Activated naive CD4-positive, alpha-beta T cell treated with anti-CD3 and anti-CD28 coated beads, Interleukin-2, amount 10 ng/mL, durations not matched to agents 7 days and 5 days (primary cell): ENCODE results near the gene PDE8B.
A peak's percentile ranks its signal among the peaks of the same experiment; 100 is the strongest.

Source experiments
- CTCF ChIA-PET: fragments of 350-600 bp; sonication (Branson Sonifier 250); formaldehyde crosslinking; loops from one replicate; lab custom pipeline; 2021; ENCODE audit warnings: antibody characterized with exemption; lab: Charles Lee
- DNase-seq: peaks from one replicate; pipeline ENCODE4 v3.0.0-alpha.2; 2020
- H3K27ac Mint-ChIP-seq: one replicate; pipeline ENCODE4 v1.8.0; 2021; ENCODE audit warnings: mild to moderate bottlenecking, moderate library complexity, mixed read lengths
- H3K27me3 Mint-ChIP-seq: one replicate; pipeline ENCODE4 v1.8.0; 2021; ENCODE audit warnings: mild to moderate bottlenecking, mixed read lengths
- H3K36me3 Mint-ChIP-seq: one replicate; pipeline ENCODE4 v1.8.0; 2021; ENCODE audit warnings: mixed read lengths
- H3K4me1 Mint-ChIP-seq: one replicate; pipeline ENCODE4 v1.8.0; 2021; ENCODE audit warnings: mixed read lengths
- H3K4me3 Mint-ChIP-seq: one replicate; pipeline ENCODE4 v1.8.0; 2021; ENCODE audit warnings: mild to moderate bottlenecking, moderate library complexity, mixed read lengths
- H3K9me3 Mint-ChIP-seq: one replicate; pipeline ENCODE4 v1.8.0; 2021; ENCODE audit warnings: mixed read lengths

Gene PDE8B

DNA sequence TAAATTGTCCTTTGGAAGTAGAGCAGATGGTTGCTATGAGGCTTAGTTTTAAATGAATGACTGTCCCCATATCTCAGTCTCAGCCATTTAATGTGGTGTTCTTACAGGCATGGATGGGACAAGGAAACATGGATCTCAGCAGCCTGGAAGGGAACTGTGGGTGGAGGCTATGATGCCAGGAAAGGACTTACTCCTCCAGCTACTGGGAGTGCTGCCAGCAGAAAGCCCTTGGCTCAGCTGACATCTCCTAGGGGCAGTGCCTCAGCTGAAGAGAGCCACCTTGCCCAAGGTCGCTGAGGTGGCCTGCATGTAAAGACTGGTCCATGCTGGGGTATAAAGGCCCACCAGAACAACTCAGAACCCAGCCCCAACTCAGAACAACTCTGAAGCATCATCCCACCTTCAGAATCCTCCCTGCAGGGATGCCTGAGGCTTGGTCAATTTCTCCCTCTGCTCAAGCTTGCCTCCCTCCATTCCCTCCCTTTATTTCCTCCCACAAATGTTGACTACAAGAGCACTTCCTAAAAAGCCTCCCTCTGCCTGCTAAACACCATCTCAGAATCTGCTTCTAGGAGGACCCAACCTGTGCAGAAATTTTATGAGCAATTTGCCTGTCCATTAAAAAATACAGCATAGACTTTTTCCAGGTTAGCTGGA lies 1.8 kb upstream of the PDE8B start:
- Mint-ChIP-seq H3K4me1 (peaks cover 12% of the 10 kb centered on the region), H3K27me3 (peaks cover 60% of the 10 kb centered on the region), H3K4me3 (no peak overlapping the region)

DNA sequence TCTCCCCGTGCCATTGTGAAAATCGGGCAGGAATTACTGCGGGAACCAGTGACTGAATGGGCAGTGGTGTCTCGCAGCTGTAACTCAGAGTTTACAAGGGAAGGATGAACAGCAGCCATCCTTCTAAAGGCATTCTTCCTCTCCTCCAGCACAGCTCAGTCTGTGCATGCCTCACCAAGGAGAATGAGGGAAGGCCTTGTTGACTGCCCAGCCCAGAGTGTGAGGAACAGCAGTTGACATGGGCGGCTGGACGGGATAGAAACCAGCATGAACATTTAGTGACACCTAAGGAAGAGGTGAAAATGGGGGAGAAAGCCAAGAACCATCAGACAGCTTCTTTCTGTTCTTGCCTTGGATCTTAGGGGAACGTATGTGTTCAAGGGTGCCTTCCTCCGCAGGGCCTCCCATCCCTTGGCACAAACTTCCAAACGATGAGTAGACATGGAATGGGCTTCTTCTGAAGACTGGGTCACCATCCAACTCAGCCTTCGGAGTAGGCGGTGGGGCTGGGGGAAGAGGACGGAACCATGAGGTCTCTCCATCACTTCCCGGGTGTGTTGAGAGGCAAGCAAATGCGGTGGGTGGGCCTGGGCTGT lies 887 bp upstream of the PDE8B start:
- Mint-ChIP-seq H3K27ac (peak overlapping the region; percentile 31), H3K27me3 (peaks cover 69% of the 10 kb centered on the region), H3K4me1 (peaks cover 12% of the 10 kb centered on the region), H3K36me3 (no peaks in the 10 kb centered on the region), H3K9me3 (no peaks in the 10 kb centered on the region), H3K4me3 (peak overlapping the region; percentile 80)
- no peak for DNase-seq
- CTCF ChIA-PET = interaction anchor here (0.8 kb wide), 1 partner anchor 62 kb away, joined by 4 read pairs; no protein-coding TSS in a partner anchor

More for the DNA sequence above, 1.8 kb upstream of the PDE8B start:
- DNase-seq = no peak
- Mint-ChIP-seq H3K36me3 (no peaks in the 10 kb centered on the region), H3K27ac (no peak overlapping the region), H3K9me3 (no peaks in the 10 kb centered on the region)
- CTCF ChIA-PET = interaction anchor here (0.8 kb wide), 1 partner anchor 61 kb away, joined by 4 read pairs; no protein-coding TSS in a partner anchor

DNA sequence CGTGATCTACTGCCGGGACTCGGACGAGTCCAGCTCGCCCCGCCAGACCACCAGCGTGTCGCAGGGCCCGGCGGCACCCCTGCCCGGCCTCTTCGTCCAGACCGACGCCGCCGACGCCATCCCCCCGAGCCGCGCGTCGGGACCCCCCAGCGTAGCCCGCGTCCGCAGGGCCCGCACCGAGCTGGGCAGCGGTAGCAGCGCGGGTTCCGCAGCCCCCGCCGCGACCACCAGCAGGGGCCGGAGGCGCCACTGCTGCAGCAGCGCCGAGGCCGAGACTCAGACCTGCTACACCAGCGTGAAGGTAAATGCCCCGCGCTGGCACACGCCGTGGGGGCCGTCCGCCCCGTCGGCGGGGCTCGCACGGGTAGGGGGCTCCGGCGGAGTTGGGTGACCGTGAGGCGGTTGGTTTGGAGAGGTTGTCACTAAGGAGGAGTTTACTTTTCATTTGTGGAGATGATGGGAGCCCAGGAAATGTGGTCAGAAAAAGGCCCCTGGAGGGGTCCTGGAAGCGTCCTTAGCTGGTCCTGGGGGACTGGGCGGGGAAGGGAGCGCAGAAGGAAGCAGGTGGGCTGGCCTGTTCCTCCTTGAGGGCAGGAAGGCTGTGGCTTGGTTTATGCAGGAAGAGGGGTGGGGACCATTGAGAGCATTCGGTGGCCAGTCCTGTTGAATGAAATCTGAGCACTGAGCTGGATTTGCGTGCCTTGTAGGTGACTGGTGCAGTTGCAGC lies 647 bp downstream of the PDE8B start:
- CTCF ChIA-PET = interaction anchor here (2.0 kb wide), 1 partner anchor 66 kb away, joined by 6 read pairs; no protein-coding TSS in a partner anchor
- no peak overlapping the region for H3K27ac Mint-ChIP-seq
- no peak for DNase-seq
- peaks cover 12% of the 10 kb centered on the region for H3K4me1 Mint-ChIP-seq
- H3K36me3 Mint-ChIP-seq = no peaks in the 10 kb centered on the region
- peaks cover 81% of the 10 kb centered on the region for H3K27me3 Mint-ChIP-seq
- H3K9me3 Mint-ChIP-seq = no peaks in the 10 kb centered on the region
- peak overlapping the region; percentile 66 for H3K4me3 Mint-ChIP-seq

DNA sequence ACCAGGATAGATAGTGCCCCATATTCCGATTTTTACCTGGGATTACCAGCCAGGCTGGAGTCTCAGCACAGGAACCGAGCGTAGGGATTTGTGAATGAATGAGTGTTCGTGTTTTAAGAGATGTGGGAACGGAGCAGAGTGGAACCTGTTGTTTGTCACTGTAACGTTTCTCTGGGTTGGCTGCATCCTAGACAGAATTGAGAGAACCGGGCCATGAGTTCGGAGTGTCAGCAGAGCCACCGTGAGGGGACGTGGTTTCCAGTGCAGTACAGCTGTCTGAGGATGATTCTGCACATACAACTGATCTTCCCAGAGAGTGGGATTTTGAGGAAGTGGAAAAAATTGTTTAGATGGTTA lies 1.2 kb downstream of the PDE8B start:
- Mint-ChIP-seq H3K27ac (no peak overlapping the region), H3K4me1 (peaks cover 12% of the 10 kb centered on the region)
- DNase-seq = no peak

DNA sequence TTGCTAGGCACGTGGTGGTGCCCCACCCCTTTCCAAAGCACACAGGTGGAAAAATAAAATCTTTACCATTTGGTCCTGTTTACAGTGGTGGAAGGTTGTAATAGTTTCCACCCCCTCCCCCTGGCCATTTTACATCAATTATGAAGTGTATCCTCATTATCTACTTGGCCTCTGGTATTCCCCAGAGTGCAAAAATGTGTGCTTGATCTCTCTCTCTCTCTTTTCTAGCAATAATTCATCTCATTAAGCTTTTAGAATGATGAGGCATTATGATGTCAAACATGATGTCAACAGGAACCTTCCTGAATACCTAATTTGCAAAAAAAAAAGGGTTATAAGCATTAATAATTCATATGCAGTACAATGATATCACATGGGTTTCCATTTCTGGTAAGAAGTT lies 3.1 kb downstream of the PDE8B start:
- H3K9me3 Mint-ChIP-seq = no peaks in the 10 kb centered on the region
- no peaks in the 10 kb centered on the region for H3K36me3 Mint-ChIP-seq
- H3K27ac Mint-ChIP-seq = no peak overlapping the region
- H3K27me3 Mint-ChIP-seq = peaks cover 88% of the 10 kb centered on the region
- no peak overlapping the region for H3K4me3 Mint-ChIP-seq
- H3K4me1 Mint-ChIP-seq = peaks cover 12% of the 10 kb centered on the region
- CTCF ChIA-PET = interaction anchor here (1.5 kb wide), 1 partner anchor 279 kb away, joined by 3 read pairs; the partner anchor contains the start of gene WDR41
- no peak for DNase-seq

More for the DNA sequence above, 1.2 kb downstream of the PDE8B start:
- peak overlapping the region; percentile 66 for H3K4me3 Mint-ChIP-seq
- CTCF ChIA-PET = interaction anchor here (2.0 kb wide), 1 partner anchor 66 kb away, joined by 6 read pairs; no protein-coding TSS in a partner anchor
- peaks cover 82% of the 10 kb centered on the region for H3K27me3 Mint-ChIP-seq
- H3K9me3 Mint-ChIP-seq = no peaks in the 10 kb centered on the region
- H3K36me3 Mint-ChIP-seq = no peaks in the 10 kb centered on the region

DNA sequence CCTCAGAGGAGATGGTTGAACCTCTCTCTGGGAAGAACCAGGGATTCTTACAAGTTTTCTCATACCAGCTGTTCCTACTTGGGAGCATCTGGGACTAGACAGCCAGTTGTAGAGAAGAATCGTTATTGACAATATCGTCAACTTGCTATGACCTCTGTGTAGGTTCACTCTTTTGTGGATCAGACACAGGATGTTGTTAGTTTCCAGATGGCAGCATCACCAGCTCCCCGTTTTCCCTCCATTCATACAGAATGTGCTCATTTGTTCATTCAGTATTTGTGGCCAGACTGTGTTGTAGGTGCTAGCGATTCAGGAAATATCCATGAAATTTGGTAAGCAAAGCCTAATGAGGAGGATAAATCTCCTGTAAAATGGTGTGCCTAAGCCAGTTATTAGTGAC lies 3.7 kb downstream of the PDE8B start:
- peaks cover 83% of the 10 kb centered on the region for H3K27me3 Mint-ChIP-seq
- no peak for DNase-seq
- CTCF ChIA-PET = no interaction called here
- no peak overlapping the region for H3K27ac Mint-ChIP-seq
- H3K4me3 Mint-ChIP-seq = no peak overlapping the region
- peaks cover 12% of the 10 kb centered on the region for H3K4me1 Mint-ChIP-seq
- H3K36me3 Mint-ChIP-seq = no peaks in the 10 kb centered on the region
- H3K9me3 Mint-ChIP-seq = no peaks in the 10 kb centered on the region

DNA sequence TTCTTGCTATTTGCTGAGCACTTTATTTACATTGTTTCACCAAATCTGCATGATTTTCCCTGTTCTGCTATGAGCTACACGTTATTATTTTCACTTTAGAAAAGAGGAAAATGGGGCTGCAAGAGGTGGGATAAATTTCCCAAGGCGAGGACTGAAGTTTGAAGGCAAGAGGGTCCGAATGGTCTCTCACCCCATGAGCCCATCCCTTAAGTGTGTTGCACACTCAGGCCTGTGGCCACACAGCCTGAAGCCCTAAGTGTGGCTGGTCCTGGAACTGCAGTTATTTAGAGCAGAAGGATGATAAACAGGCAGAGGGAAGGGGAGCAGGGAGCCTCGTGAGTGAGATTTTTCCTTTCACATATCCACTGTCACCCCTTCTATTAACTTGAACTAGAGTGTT lies 7.8 kb downstream of the PDE8B start:
- Mint-ChIP-seq H3K9me3 (no peaks in the 10 kb centered on the region), H3K27ac (no peak overlapping the region), H3K4me3 (no peak overlapping the region), H3K36me3 (no peaks in the 10 kb centered on the region), H3K27me3 (peaks cover 58% of the 10 kb centered on the region), H3K4me1 (no peaks in the 10 kb centered on the region)
- CTCF ChIA-PET = interaction anchor here (1.2 kb wide), 1 partner anchor 21 kb away, joined by 3 read pairs; no protein-coding TSS in a partner anchor
- DNase-seq = no peak

DNA sequence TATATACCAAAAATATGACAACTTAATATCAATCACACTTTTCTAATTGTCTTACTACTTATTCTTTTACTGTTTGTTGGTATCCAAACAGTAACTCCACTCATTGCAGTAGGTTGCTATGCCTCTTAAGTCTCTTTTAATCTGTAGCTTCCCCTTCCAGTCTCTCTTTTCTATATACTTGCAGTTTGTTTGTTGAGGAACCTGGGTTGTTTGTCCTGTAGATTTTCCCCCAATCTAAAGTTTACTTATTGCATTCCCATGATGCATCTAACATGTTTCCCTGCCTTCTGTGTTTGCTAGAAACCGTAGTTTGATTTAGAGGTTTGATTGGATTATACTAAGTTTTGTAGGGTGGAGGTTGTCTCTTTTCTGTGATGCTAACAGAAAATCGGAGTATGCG lies 10.6 kb downstream of the PDE8B start:
- H3K36me3 Mint-ChIP-seq = no peaks in the 10 kb centered on the region
- no peaks in the 10 kb centered on the region for H3K4me1 Mint-ChIP-seq
- H3K4me3 Mint-ChIP-seq = no peak overlapping the region
- H3K9me3 Mint-ChIP-seq = no peaks in the 10 kb centered on the region
- peaks cover 34% of the 10 kb centered on the region for H3K27me3 Mint-ChIP-seq
- H3K27ac Mint-ChIP-seq = no peak overlapping the region
- no peak for DNase-seq
- CTCF ChIA-PET = no interaction called here

DNA sequence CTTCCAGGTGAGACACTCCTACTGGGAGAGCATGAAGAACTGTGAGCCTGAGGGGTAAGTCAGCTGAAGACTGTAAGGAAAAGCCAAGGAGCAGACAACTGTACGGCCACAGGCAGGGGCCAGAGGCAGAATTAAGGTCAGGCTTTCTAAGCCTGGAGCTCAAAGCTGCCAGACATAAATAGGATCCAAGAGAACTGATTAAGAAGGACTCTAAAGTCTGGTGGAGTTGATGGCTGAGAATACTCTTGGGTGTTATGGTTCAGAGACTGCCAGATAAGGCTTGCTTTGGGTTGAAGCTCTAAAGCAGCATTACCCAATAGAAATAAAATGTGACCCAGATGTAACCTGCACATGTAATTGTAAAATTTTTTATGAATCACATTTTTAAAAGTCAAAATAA lies 12.2 kb downstream of the PDE8B start:
- DNase-seq = no peak
- H3K27me3 Mint-ChIP-seq = peaks cover 20% of the 10 kb centered on the region
- CTCF ChIA-PET = interaction anchor here (0.6 kb wide), 1 partner anchor 121 kb away, joined by 3 read pairs; no protein-coding TSS in a partner anchor
- H3K27ac Mint-ChIP-seq = no peak overlapping the region
- H3K9me3 Mint-ChIP-seq = no peaks in the 10 kb centered on the region
- no peak overlapping the region for H3K4me3 Mint-ChIP-seq
- no peaks in the 10 kb centered on the region for H3K36me3 Mint-ChIP-seq
- H3K4me1 Mint-ChIP-seq = no peaks in the 10 kb centered on the region

DNA sequence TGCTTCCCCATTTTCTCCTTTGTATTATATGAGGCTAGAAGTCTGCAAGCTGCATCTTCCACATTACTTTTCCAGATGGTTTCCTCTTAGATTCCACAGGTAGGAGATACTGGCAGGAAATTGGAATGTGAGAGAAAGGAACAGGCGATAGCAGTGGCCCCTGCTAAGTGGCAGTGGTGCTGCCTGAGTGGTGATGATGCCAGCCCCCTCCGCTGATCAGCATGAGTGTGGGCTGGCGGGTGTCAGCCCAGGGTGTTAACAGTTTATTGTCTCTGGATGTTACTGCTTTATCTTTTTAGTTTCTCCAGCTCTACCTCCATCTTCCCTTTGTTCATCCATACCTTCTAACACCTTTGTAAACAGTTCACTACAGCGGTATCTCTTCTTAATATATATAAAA lies 13.2 kb downstream of the PDE8B start:
- CTCF ChIA-PET = no interaction called here

DNA sequence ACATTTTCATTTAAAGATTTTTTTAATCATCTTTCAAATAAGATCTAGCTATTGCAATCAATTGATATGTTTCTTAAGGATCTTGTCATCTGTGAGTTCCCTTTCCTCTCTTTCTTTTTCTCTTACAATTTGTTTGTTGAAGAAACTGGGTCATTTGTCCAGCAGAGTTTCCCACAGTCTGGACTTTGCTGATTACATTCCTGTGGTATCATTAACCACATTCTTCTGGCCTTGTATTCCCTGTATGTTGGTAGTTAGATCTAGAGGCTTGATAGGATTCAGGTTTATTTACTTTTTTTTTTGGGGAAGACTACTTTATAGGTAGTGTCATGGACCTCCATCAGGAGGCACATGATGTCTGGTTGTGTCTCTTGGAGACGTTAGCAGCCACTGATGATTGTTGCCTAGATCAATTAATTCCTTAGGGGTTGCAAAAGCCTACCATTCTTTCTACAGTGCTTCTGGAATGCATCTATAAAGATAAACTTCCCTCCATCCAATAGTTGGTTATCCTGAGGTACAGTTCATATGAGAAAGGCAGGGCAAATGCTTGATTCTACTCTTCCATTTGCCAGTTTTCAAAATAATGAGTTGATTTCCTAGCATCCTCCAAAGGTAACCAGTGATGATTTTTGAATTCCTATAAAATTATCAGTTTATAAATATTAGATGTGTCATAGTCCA lies 14.3 kb downstream of the PDE8B start:
- no peaks in the 10 kb centered on the region for H3K4me1 Mint-ChIP-seq
- DNase-seq = no peak
- CTCF ChIA-PET = no interaction called here
- H3K4me3 Mint-ChIP-seq = no peak overlapping the region
- peaks cover 4% of the 10 kb centered on the region for H3K9me3 Mint-ChIP-seq
- H3K27me3 Mint-ChIP-seq = peaks cover 13% of the 10 kb centered on the region
- no peak overlapping the region for H3K27ac Mint-ChIP-seq
- no peaks in the 10 kb centered on the region for H3K36me3 Mint-ChIP-seq

More for the DNA sequence above, 13.2 kb downstream of the PDE8B start:
- Mint-ChIP-seq H3K27me3 (peaks cover 13% of the 10 kb centered on the region), H3K4me1 (no peaks in the 10 kb centered on the region), H3K9me3 (no peaks in the 10 kb centered on the region), H3K27ac (no peak overlapping the region), H3K4me3 (no peak overlapping the region), H3K36me3 (no peaks in the 10 kb centered on the region)
- no peak for DNase-seq

DNA sequence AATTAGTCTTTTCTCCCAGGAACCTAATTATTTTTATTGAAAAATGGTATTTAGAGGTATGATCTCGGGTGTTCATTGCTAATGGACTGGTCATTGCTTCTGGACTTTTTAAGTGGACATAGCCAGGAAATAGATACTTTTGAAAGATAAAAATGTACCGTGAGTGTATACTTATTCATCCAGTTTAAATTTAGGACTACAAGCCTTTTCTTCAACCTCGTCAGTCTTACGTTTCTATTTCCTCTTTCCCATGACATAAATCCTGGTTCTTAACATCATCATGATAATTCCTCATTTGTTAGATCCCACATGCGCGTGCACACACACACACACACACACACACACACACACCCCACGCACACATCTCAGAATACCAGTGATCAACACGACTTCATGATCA lies 15.1 kb downstream of the PDE8B start:
- H3K27ac Mint-ChIP-seq = no peak overlapping the region
- peaks cover 6% of the 10 kb centered on the region for H3K9me3 Mint-ChIP-seq
- no peak overlapping the region for H3K4me3 Mint-ChIP-seq
- CTCF ChIA-PET = no interaction called here
- no peaks in the 10 kb centered on the region for H3K36me3 Mint-ChIP-seq
- DNase-seq = no peak
- H3K27me3 Mint-ChIP-seq = peaks cover 8% of the 10 kb centered on the region
- H3K4me1 Mint-ChIP-seq = no peaks in the 10 kb centered on the region

DNA sequence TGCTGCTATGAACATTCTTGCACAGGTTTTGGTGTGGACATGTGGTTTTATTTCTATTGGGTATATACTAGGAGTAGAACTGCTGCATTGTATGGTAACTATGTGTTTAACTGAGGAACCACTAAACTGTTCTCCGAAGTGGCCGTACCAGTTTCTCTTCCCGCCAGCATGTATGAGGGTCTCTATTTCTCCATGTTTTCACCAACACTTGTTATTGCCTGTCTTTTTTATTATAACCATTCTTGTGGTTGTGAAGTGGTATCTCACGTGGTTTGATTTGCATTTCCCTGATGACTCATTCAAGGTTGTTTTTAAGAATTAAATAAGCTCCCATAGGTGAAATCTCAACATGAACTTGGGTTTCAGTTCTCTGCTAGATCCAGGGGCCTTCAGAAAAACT lies 19.4 kb downstream of the PDE8B start:
- Mint-ChIP-seq H3K9me3 (peaks cover 6% of the 10 kb centered on the region), H3K4me3 (no peak overlapping the region), H3K36me3 (no peaks in the 10 kb centered on the region), H3K27me3 (peaks cover 7% of the 10 kb centered on the region), H3K4me1 (peaks cover 3% of the 10 kb centered on the region), H3K27ac (no peak overlapping the region)
- no peak for DNase-seq
- CTCF ChIA-PET = interaction anchor here (1.3 kb wide), 1 partner anchor 10 kb away, joined by 4 read pairs; no protein-coding TSS in a partner anchor
